Occipital lobe (tissue), 2 donors: ENCODE results near the gene GLB1L2. TPM values are rescaled to one million over a fixed set of nuclear protein-coding genes. Genes with fewer than 3 reads are reported as not detected.

Source experiments
- DNase-seq: peaks from one replicate; lab custom pipeline; 2025; lab: John Stamatoyannopoulos, UW
- total RNA-seq: library from RNA; depleted of rRNA; stranded (reverse); fragments of >200 nt; gene quantifications from one replicate; pipeline ENCODE4 v1.2.3, GENCODE V29; 2014

Gene GLB1L2
- total RNA-seq, 1 donor from 2014 or later, result 1.1 TPM

DNA sequence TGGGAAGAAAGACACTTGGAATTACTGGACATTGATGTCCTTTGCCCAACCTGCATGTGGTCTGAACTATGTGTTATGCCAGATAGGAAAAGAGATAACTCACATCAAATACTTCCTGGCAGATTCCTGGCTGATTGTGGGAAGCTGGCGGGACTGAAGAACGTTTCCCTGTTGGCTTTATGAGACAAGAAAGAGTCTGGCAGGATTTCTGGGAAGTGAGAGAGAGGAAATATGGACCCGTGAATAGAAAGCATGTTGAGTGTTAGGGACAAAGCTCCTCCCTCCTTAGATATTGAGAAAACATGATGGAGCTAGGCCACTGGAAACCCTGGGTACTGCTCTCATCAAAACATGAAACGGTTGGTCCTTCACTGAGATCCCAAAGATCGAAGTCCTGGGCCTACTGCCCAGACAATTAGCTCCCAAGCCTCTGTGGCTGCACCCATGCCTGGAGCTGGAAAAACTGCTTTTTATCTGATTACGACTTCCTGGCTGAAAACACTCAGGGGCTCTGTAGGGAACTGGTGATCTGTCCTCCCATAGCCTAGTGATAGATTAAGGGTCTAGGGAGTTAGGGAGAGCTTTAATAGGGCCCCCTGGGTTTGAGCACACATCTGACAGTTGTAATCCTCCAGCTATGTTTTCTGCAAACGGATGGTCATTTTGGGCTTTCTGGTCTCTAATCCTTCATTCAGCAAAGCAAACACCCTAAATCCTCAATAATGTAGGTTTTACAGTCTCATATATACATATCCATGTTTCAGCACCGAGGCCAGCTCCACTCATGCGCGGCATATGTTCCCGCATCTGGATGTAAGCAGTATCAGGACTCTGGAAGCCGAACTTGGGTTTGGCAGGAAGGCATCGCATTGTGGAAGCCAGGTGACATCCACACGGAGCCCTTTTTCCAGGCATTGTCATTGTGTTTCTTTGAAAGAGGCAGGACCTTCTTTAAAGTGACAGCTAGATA lies 86.4 kb downstream of the GLB1L2 start:
- DNase-seq, result no peak

DNA sequence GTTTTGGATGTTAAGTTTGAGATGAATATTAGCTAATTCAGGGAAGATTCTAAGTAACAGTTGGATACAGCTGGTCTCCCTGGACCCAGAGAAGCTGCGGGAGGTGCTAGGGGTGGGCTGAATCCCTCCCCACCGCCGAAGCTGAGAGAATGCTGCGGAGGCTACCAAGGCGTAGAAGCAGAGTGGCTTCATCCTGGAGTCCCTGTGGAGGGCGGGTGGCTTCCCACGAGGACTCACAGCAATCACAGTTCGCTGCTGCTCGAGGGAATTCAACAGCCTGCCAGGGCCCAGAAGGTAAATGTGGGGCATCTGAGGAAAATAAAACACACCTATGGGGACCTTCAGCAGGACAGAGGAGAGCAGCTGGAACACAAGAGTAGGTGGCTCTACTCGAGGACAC lies 91.3 kb downstream of the GLB1L2 start:
- no peak for DNase-seq

DNA sequence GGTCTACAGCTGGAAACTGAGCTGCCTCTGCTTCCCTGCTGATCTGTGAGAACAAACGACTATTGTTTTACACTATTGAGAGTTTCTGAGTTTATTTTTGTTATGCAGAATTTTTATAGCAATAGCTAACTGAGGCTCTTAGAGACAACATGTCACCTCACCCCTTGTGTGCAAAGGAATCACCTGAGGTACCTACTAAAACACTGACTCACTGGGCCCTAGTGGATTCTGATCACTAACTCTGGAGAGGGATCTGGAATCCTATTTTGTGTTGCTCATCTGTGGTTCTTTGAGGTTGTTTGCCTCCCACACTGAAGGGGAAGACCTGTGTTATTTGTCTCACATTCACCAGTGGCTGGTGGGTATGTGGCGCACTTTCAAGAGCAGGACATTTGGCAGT lies 93.6 kb downstream of the GLB1L2 start:
- DNase-seq, result no peak

Other genes with a start within 250 kb of the GLB1L2 start
- 11.4 TPM for gene NCAPD3, start 108.0 kb upstream of the GLB1L2 start, total RNA-seq
- gene VPS26B, start 107.3 kb upstream of the GLB1L2 start, total RNA-seq, result 61.9 TPM
- 41.5 TPM for gene THYN1, start 78.6 kb upstream of the GLB1L2 start, total RNA-seq
- 28.7 TPM for gene ACAD8, start 78.4 kb upstream of the GLB1L2 start, total RNA-seq
- gene GLB1L3, start 55.6 kb upstream of the GLB1L2 start, total RNA-seq, result 0.47 TPM
- gene B3GAT1, start 80.3 kb downstream of the GLB1L2 start, total RNA-seq, result 34.6 TPM